Activated CD8-positive, alpha-beta T cell treated with anti-CD3 and anti-CD28 coated beads for 36 hours (primary cell): ENCODE data around the gene PRICKLE3. TPM values are rescaled to one million over a fixed set of nuclear protein-coding genes. Genes with fewer than 3 reads are reported as not detected.

Experiments
- ATAC-seq: fragments of 200-7000 bp; cut with Tn5 transposase; one replicate; pipeline ENCODE4 v1.10.0; 2021; ENCODE audit warnings: mild to moderate bottlenecking, moderate library complexity
- CTCF ChIA-PET: fragments of 350-600 bp; sonication (Branson Sonifier 250); formaldehyde crosslinking; loops from one replicate; lab custom pipeline; 2021; ENCODE audit warnings: antibody characterized with exemption; lab: Charles Lee
- POLR2A ChIA-PET: fragments of 350-600 bp; sonication (Branson Sonifier 250); formaldehyde crosslinking; loops from one replicate; lab custom pipeline; 2021; ENCODE audit warnings: antibody characterized with exemption; lab: Charles Lee
- DNase-seq: peaks from one replicate; pipeline ENCODE4 v3.0.0-alpha.2; 2020
- H3K27ac Mint-ChIP-seq: one replicate; pipeline ENCODE4 v1.8.0; 2021; ENCODE audit warnings: mild to moderate bottlenecking, mixed read lengths
- H3K27me3 Mint-ChIP-seq: one replicate; pipeline ENCODE4 v1.8.0; 2021; ENCODE audit warnings: mixed read lengths
- H3K36me3 Mint-ChIP-seq: one replicate; pipeline ENCODE4 v1.8.0; 2021; ENCODE audit warnings: low read depth, mixed read lengths
- H3K4me1 Mint-ChIP-seq: one replicate; pipeline ENCODE4 v1.8.0; 2021; ENCODE audit warnings: low read depth, mixed read lengths
- H3K4me3 Mint-ChIP-seq: one replicate; pipeline ENCODE4 v1.8.0; 2021; ENCODE audit warnings: mild to moderate bottlenecking, moderate library complexity, mixed read lengths
- H3K9me3 Mint-ChIP-seq: one replicate; pipeline ENCODE4 v1.8.0; 2021; ENCODE audit warnings: mixed read lengths
- intact Hi-C: fragments of 100-400 bp; cut with micrococcal nuclease; formaldehyde crosslinking; loops from one replicate; pipeline ENCODE4 v1.10.0; 2022
- total RNA-seq, 2 experiments: library from RNA; stranded (reverse); gene quantifications; one replicate each; pipeline ENCODE4 v1.2.3, GENCODE V29; 2021
- TF ChIP-seq, protein P1 (sequence below): fragments of 200-600 bp; IDR thresholded peaks from one replicate; pipeline ENCODE4 v1.8.0; 2022; ENCODE audit warnings: antibody characterized with exemption, mild to moderate bottlenecking

Gene PRICKLE3
- total RNA-seq, 2 experiments from 2014 or later, result 25.9 TPM

- DNase-seq, result peak; percentile 17
- intact Hi-C loops, result no loop called here
Observed at GRCh38 chrX:49198540-49199314, 12.6 kb upstream of the PRICKLE3 start.

GRCh38 chrX:49197543-49198087 is 11.4 kb upstream of the PRICKLE3 start:
- Mint-ChIP-seq H3K27ac (no peak overlapping the region), H3K4me1 (peaks cover 30% of the 10 kb centered on the region), H3K36me3 (no peaks in the 10 kb centered on the region), H3K27me3 (no peaks in the 10 kb centered on the region), H3K4me3 (no peak overlapping the region), H3K9me3 (no peaks in the 10 kb centered on the region)
- TF ChIP-seq, protein P1, sequence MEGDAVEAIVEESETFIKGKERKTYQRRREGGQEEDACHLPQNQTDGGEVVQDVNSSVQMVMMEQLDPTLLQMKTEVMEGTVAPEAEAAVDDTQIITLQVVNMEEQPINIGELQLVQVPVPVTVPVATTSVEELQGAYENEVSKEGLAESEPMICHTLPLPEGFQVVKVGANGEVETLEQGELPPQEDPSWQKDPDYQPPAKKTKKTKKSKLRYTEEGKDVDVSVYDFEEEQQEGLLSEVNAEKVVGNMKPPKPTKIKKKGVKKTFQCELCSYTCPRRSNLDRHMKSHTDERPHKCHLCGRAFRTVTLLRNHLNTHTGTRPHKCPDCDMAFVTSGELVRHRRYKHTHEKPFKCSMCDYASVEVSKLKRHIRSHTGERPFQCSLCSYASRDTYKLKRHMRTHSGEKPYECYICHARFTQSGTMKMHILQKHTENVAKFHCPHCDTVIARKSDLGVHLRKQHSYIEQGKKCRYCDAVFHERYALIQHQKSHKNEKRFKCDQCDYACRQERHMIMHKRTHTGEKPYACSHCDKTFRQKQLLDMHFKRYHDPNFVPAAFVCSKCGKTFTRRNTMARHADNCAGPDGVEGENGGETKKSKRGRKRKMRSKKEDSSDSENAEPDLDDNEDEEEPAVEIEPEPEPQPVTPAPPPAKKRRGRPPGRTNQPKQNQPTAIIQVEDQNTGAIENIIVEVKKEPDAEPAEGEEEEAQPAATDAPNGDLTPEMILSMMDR, result no peak
- ATAC-seq (no peak), DNase-seq (no peak)
- POLR2A ChIA-PET, result interaction anchor here (0.6 to 0.9 kb wide), 2 partner anchors 10 to 550 kb away, joined by 3 to 4 read pairs; no protein-coding TSS in a partner anchor
- CTCF ChIA-PET, result no interaction called here
- intact Hi-C loops, result no loop called here

More at GRCh38 chrX:49198540-49199314, 12.6 kb upstream of the PRICKLE3 start:
- H3K4me1 Mint-ChIP-seq, result peaks cover 21% of the 10 kb centered on the region
- ChIA-PET CTCF (no interaction called here), POLR2A (interaction anchor here (0.9 kb wide), 1 partner anchor 11 kb away, joined by 4 read pairs; no protein-coding TSS in a partner anchor)
- H3K27ac Mint-ChIP-seq, result no peak overlapping the region
- H3K4me3 Mint-ChIP-seq, result peak overlapping the region; percentile 51
- peak; percentile 19 for ATAC-seq
- no peaks in the 10 kb centered on the region for H3K9me3 Mint-ChIP-seq
- TF ChIP-seq, protein P1, result no peak
- H3K27me3 Mint-ChIP-seq, result no peaks in the 10 kb centered on the region
- no peaks in the 10 kb centered on the region for H3K36me3 Mint-ChIP-seq

DNA sequence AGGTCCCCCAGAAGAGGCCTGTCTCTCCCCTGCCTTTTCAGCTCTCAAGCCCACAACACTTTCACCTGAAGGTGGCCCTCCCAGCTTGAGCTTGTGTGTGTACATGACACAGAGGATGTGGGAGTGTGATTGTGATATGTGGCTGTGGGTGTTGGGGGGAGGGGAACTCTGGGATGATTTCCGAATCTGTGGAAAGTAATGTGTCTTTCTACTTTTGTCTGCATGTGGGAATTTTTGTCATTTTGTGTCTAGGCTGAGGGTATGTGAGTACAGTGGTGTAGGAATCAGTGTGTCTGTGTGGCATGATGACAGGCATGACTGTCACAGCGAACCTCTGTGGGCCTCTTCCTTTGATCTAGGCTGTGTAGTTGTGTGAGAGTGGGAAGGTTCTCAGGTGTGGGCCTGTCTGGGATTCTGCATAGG is 7.4 kb upstream of the PRICKLE3 start:
- DNase-seq (peak; percentile 43), ATAC-seq (no peak)
- H3K9me3 Mint-ChIP-seq, result no peaks in the 10 kb centered on the region
- H3K27me3 Mint-ChIP-seq, result no peaks in the 10 kb centered on the region
- peaks cover 26% of the 10 kb centered on the region for H3K4me1 Mint-ChIP-seq
- TF ChIP-seq, protein P1, result no peak
- no peaks in the 10 kb centered on the region for H3K36me3 Mint-ChIP-seq
- intact Hi-C loops, result loop anchor here (5.0 kb wide), 1 partner anchor 79 kb away; no protein-coding TSS in a partner anchor
- peak overlapping the region; percentile 65 for H3K27ac Mint-ChIP-seq
- peak overlapping the region; percentile 24 for H3K4me3 Mint-ChIP-seq
- CTCF ChIA-PET, result interaction anchor here (0.8 to 2.1 kb wide), 10 partner anchors 14 to 98 kb away, joined by 3 to 12 read pairs (median 4); no protein-coding TSS in a partner anchor
- POLR2A ChIA-PET, result no interaction called here

- H3K9me3 Mint-ChIP-seq, result no peaks in the 10 kb centered on the region
- intact Hi-C loops, result loop anchor here (5.0 kb wide), 1 partner anchor 79 kb away; no protein-coding TSS in a partner anchor
- H3K27ac Mint-ChIP-seq, result peak overlapping the region; percentile 65
- ChIA-PET CTCF (interaction anchor here (0.6 to 2.1 kb wide), 19 partner anchors 8 to 561 kb away, joined by 3 to 12 read pairs (median 4); no protein-coding TSS in a partner anchor), POLR2A (interaction anchor here (1.0 to 1.2 kb wide), 2 partner anchors 26 to 56 kb away, joined by 3 read pairs; no protein-coding TSS in a partner anchor)
- peak overlapping the region; percentile 40 for H3K4me3 Mint-ChIP-seq
- DNase-seq (peak; percentile 57), ATAC-seq (no peak)
- peaks cover 20% of the 10 kb centered on the region for H3K4me1 Mint-ChIP-seq
- H3K36me3 Mint-ChIP-seq, result no peaks in the 10 kb centered on the region
- TF ChIP-seq, protein P1, result peak; percentile 50
- H3K27me3 Mint-ChIP-seq, result no peaks in the 10 kb centered on the region
Observed at GRCh38 chrX:49192722-49193328, 6.7 kb upstream of the PRICKLE3 start.
